Posterior cingulate gyrus (tissue), 11 donors: ENCODE data around the gene SLC22A17.
A peak's percentile ranks its signal among the peaks of the same experiment; 100 is the strongest.

Experiments
- DNase-seq, 10 donors: peaks; one replicate each; pipeline versions ENCODE4 v3.0.0 to v3.0.0-alpha.2; 2020 to 2021; ENCODE audit warnings: mixed read lengths in 3 of 10
- intact Hi-C: fragments of 100-400 bp; cut with DNase I; formaldehyde crosslinking; loops from one replicate; pipeline ENCODE4 v1.15.1; 2023

SLC22A17 gene

DNA sequence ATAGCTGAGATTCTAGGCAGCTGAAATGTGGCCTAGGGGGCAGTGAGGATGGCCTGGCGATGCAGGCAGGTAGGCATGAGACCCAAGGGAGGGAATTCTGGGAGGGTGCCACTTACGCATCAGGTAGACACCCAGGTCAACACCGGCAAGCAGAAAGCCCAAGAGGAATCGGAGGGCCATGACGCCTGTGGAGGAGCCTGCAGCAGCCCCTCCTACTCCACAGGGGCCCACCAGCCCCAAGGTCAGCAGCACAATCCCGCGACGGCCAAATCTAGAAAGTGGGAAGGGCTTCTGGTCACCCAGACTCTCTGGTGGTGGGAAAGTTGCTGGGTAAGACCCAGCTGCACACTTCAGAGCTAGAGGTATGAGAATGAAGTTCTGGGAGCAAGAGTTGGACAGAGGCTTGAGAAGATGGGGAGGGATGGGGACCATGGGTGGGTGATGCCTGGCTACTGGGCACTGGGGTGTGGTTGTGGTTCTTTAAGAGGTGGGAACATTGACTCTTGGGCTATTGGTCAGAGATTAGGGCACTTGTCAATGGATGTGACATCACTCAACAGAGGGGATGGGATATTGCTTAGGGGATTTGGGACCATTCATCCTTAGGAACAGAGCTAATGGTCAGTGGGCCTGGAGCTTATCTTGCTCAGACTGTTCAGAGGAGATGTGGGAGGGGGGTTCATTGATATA lies 3.4 kb downstream of the SLC22A17 start:
- intact Hi-C loops, result no loop called here
- no peak for DNase-seq

DNA sequence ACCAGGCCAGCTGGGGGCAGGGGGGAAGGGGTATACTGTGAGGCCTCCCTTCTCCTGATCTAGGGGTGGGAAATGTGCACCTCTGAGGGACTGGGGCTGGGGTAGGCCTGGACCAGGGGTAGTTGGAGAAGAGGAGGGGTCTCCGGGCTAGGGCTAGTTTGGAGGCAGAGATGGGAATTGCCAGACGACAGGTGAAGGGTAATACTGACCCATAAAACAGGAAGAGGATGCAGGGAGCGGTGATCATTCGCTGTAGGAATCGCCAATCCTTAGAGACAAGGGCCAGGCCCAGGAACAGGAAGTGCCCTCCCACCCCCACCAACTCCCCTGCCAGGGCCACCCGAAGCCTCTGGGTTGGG lies 4.4 kb downstream of the SLC22A17 start:
- intact Hi-C loops, result no loop called here
- DNase-seq, result no peak

DNA sequence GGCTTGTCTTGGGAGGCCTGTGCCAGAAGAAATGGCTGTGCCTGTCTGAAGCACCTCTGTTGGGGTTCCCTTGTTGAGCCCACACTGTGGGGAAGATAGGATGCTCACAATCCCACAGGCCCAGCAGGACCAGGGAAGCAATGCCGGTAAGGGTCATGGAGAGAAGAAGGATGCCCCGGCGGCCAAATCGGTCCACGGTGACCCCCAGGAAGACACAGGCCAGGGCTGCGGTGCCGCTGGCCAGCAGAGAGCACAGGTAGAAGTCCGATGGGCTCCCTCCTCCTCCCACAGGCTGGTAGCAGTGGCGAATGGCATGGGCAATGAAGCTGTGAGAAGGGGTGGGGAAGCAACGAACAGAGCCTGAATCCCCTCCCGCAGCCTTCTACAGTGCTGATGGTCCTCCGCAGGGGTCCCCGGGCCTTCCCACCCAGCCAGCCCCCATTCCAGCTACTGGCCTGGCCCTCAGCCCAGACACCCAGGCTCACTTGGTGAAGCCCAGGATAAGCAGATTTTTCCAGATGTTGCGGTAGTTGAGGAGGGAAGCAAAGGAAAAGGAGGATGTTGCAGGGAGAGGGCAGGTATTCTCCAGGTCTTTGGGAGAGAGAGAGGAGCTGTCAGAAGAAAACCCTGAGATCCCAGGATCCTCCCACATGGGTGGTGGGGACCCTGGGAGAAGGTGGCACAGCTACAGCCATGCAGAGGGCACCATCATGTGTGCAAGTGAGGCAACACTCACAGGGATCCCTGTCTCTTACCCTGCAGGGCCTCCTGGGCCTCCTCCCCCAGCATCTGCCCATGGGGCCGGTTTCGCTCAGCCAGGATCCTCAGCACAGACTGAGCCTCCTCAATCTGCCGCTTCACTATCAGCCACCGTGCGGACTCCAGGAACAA lies 5.0 kb downstream of the SLC22A17 start:
- intact Hi-C loops, result no loop called here
- DNase-seq, result no peak

DNA sequence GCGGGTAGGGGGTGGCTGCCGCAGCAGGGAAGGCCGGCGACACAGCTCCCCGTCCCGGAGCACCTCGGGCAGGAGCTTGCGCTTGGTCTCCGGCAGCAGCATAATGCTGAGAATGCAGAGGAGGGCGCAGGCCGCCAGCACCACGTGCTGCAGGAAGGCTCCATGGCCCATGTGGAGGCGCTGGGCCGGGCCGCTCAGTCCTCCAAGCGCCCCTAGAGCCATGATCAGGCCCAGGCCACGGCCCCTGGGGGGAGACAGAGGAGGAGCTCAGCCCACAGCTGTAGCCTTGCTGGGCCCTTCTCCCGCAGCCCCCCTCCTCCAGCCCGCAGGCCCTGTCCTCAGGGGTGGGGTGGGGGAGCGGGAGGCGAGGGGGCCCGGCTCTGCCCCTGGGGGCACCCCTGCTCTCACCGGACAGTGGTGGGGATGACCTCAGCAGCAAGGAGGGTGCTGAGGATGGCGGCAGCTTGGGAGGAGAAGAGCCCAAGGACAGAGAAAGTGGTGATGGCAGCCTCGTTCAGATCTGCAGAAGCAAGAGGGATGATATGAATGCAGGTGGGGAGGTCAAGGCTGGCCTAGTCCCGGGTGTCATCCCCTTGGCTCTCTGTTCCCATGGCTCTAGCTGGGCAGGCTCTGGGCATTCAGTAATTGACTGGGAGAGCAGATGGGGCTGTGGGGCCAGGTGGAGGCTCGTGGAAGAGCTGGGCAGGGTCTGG lies 5.8 kb downstream of the SLC22A17 start:
- intact Hi-C loops, result no loop called here
- DNase-seq, result no peak

DNA sequence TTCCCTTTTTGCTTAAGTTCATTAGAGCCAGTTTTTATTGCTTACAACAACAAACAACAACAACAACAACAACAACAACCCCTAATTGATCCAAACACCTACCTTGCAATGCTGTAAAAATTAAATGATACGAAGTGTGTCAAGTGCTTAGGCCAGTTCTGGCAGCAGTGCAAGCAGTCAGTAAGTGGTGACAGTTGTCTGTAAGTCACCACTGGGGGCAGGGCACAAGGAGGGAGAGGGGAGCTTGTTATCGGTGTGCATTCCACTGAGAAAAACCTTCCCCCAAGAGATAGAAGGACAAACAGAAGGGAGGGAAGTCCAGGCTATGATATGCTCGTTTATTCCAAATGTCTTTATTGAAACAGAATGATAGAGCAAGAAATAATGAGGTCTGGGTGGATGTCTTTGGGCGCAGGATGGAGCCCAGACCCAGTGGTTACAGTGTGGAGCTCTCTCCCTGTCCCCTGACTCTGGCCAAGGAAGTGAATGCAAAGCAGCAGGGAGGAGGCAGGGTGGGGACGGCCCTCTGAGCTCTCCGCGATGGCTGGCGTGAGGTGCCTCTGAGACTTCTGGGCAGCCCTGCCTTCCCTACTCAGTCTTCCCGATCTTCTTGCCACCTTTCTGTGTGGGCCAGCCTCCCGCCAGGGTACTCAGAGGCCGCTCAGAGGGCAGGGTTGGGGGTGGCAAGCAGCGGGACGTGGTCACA lies 6.5 kb downstream of the SLC22A17 start:
- intact Hi-C loops, result no loop called here

DNA sequence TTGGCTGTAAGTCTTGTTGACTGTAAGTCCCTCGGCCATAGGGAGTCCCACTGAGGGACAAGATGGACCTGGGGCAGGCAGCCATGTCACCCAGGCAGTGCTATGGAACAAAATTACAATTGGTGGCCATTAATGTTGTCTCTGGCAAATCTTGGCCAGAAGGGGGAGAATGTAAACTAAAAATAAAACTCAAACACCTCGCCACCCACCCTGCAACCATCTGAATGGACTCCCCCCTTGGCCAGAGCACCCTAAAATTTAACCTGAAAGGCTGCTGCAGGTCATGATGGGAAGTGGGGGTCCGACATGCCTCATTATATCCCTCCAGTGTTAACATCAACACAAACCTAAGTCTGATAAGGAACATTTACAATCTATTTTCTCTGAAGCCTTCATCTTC lies 8.2 kb downstream of the SLC22A17 start:
- no peak for DNase-seq
- intact Hi-C loops, result no loop called here

More for the DNA sequence above, 6.5 kb downstream of the SLC22A17 start:
- DNase-seq, result peak in 1 of 10 donors; percentile 77

DNA sequence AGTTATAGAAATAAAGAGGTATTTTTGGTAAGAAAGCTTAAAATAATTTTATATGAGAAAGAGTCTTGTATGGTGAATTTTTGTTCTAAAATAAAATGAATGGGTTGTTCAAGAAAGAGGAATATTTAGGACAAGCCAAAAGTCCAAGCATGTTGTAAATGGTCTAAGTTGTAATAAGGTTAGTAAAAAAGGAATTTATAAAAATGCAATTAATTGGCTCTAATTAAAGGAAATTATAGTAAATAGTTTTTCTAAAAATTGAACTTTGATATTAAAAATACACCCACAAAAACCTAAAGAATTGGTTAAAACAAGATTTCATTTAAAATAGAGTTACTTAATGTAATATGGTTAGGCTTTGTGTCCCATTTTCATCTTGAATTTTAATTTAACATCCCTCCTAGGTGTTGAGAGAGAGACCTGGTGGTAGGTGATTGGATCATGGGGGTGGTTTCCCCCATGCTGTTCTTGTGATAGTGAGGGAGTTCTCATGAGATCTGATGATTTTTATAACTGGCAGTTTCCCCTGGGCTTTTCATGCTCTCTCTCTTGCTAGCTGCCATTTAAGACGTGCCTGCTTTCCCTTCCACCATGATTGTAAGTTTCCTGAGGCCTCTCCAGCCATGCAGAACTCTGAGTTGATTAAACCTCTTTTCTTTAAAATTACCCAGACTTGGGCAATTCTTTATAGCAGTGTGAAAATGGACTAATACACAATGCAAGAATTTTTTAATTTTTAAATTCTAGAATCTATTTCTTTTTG lies 13.0 kb downstream of the SLC22A17 start:
- DNase-seq, result no peak
- intact Hi-C loops, result no loop called here

DNA sequence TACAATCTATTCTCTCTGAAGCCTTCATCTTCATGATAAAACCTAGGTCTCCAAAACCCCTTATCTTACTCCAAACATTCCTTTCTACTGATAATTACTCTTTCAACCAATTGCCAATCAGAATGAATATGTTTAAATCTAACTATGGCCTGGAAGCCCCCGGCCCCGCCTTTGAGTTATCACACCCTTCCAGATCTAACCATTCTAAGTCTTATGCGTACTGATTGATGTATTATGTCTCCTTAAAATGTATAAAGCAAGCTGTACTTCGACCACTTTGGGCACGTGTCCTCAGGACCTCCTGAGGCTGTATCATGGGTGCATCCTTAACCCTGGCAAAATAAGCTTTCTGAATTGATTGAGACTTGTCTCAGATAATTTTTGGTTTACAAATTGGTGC lies 17.1 kb downstream of the SLC22A17 start:
- intact Hi-C loops, result no loop called here
- DNase-seq, result no peak

DNA sequence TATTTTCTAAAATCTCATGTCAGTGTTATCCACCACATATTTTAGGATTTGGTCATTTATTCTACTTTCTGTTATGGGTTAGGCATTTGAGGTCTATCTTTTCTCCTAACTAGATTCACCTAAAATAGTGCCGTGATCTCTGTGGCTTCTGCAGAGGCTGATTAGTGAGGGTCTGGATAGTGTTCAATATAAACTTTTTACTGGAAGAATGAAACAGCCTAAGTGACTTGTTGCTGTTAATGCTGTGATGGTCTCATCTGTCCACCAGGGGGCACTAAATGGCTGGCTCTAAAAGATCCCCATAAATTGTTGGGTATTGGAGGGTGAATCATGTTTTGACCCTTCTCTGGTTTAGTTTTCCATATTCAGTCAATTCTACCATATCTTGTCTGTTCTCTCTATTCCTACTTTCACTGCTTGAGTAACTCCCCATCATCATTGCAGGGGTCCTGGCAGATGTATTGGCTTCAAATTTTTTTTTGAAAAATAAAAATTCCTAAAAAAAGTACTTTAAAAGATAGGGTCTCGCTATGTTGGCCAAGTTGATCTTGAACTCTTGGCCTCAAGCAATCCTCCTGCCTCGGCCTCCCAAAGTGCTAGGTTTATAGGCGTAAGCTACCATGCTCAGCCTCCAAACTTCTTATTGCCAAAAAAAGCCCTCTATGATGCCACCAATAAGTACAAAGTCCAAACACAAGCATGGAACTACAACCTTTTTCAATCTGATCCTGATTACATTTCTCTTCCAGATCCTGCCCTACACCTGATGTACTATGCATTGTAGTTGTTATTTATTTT lies 24.5 kb downstream of the SLC22A17 start:
- peak in 7 of 10 donors; percentile 65 to 89 (median 80) for DNase-seq
- intact Hi-C loops, result loop anchor here (1.0 to 5.0 kb wide), 4 partner anchors 34 to 229 kb away; partner anchors contain the start of genes NGDN and THTPA

DNA sequence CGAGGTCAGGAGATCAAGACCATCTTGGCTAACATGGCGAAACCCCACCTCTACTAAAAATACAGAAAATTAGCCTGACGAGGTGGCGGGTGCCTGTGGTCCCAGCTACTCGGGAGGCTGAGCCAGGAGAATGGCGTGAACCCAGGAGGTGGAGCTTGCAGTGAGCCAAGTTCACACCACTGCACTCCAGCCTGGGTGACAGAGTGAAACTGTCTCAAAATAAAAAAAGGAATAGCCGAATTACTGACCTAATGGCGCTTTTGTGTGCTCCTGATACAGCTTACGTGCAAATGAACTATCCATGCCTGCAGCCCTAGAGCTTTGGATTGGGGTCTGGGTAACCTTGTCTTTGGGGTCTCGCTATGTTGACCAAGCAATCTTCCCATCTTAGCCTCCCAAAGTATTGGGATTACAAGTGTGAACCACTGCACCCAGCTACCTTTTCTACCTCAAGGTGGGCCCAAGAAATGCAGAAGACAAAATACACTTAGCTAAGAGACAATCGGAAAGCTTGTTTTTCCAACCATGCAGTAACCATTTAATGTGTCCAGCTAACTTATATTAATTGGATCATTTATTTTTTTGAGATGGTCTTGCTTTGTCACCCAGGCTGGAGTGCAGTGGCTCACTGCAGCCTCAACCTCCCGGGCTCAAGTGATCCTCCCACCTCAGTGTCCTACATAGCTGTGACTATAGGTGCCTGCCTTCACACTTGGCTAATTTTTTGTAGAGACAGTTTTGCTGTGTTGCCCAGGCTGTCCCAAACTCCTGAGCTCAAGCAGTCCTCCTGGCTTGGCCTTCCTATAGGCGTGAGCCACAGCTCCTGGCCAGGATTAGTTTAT lies 26.0 kb downstream of the SLC22A17 start:
- DNase-seq, result no peak
- intact Hi-C loops, result loop anchor here (5.0 kb wide), 2 partner anchors 36 to 231 kb away; partner anchors contain the start of gene THTPA

DNA sequence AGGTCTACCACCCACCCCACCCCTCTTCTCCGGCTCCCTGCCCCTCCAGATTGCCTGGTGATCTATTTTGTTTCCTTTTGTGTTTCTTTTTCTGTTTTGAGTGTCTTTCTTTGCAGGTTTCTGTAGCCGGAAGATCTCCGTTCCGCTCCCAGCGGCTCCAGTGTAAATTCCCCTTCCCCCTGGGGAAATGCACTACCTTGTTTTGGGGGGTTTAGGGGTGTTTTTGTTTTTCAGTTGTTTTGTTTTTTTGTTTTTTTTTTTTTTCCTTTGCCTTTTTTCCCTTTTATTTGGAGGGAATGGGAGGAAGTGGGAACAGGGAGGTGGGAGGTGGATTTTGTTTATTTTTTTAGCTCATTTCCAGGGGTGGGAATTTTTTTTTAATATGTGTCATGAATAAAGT lies 26.9 kb downstream of the SLC22A17 start:
- intact Hi-C loops, result loop anchor here (5.0 kb wide), 2 partner anchors 37 to 232 kb away; partner anchors contain the start of gene THTPA
- peak in 1 of 10 donors; percentile 47 for DNase-seq

DNA sequence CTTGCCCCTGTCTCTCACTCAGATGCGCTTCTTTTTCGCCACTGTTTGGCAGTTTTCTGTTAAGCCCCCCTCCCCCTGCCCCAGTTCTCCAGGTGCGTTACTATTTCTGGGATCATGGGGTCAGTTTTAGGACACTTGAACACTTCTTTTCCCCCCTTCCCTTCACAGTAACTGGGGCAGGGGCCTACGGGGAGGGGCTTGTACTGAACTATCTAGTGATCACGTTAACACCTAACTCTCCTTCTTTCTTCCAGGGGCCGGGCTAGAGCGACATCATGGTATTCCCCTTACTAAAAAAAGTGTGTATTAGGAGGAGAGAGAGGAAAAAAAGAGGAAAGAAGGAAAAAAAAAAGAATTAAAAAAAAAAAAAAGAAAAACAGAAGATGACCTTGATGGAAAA lies 27.7 kb downstream of the SLC22A17 start:
- intact Hi-C loops, result loop anchor here (5.0 kb wide), 2 partner anchors 37 to 232 kb away; partner anchors contain the start of gene THTPA
- DNase-seq, result no peak

DNA sequence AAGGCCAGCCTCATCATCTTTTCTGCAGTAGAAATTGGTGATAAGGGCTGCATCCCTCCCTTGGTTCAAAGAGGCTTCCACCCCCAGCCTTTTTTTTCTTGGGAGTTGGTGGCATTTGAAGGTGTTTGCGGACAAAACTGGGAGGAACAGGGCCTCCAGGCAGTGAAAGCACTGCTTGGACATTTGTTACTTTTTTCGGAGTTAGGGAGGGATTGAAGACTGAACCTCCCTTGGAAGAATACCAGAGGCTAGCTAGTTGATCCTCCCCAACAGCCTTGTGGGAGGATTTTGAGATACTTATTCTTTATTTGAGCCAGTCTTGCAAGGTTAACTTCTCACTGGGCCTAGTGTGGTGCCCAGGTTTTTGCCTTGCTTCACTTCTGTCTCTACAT lies 28.2 kb downstream of the SLC22A17 start:
- intact Hi-C loops, result no loop called here

DNA sequence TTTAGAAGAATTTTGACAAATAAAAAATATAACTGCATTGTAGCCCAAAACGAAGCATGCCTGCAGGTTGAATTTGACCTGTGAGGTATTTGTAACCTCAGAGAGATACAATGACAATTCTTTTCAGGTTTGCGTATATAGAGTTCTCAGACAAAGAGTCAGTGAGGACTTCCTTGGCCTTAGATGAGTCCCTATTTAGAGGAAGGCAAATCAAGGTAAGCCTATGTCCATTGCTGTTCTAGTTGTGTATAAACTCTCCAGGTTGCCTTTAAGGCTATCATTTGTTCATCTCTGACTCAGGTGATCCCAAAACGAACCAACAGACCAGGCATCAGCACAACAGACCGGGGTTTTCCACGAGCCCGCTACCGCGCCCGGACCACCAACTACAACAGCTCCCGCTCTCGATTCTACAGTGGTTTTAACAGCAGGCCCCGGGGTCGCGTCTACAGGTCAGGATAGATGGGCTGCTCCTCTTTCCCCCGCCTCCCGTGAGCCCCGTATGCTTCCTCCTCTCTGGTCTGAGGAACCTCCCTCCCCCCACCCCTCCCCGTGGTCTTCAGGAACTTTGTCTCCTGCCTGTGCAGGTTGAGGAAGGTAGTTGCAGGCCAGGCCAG lies 28.7 kb downstream of the SLC22A17 start:
- intact Hi-C loops, result no loop called here
- DNase-seq, result no peak

More for the DNA sequence above, 28.2 kb downstream of the SLC22A17 start:
- no peak for DNase-seq

DNA sequence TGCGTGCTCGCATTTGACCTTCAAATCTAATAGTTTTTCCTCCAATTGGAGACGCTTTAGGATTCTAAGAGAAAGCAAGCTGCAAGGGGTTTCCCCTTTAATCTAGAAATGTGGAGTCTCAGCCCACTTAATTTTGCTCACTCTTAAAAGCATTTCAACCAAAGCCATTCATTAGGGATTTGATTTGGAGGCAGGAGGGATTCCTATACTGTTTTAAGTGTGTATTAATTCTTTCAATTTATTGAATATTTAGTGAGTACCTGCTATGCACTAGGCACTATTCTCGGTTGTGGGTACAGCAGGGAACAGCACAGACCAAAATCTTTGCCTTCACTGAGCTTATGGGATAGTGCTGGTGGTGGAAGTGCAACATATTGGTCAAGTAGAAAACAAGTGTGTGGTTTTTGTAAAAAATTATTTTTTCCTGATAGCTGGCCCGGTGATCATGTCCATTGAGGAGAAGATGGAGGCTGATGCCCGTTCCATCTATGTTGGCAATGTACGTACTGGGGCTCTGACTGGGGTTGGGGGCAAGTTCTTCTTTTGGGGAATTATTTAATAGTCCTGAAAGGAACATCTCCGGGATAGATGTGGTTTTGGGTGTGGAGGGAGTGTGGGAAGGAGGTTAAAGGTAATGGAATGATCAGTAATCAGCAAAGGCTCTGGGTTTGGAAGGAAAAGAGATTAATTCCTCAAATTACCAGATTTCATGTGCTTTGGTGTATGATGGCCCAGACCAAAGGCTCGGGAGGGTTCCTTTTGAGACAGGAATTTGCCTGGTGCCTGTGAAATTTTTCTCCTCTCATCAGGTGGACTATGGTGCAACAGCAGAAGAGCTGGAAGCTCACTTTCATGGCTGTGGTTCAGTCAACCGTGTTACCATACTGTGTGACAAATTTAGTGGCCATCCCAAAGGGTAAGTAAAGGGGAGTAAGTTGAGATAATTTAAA lies 29.8 kb downstream of the SLC22A17 start:
- no peak for DNase-seq

More for the DNA sequence above, 29.8 kb downstream of the SLC22A17 start:
- intact Hi-C loops, result no loop called here
